Right lobe of liver (tissue), 6 donors: Measurements from ENCODE around the gene SLC4A5. TPM values are rescaled to one million over a fixed set of nuclear protein-coding genes. Genes with fewer than 3 reads are reported as not detected.

Source experiments
- ATAC-seq, 4 donors: fragments of 200-7000 bp; cut with Tn5 transposase; one replicate each; pipeline ENCODE4 v1.9.1; 2020; ENCODE audit warnings: mild to moderate bottlenecking in 4 of 4, moderate library complexity in 4 of 4
- DNase-seq, 3 donors: peaks; one replicate each; pipeline ENCODE4 v3.0.0-alpha.2; 2020
- H3K27ac ChIP-seq, 3 donors: fragments of 200-600 bp; one replicate each; pipeline ENCODE4 v1.8.0; 2022
- H3K27me3 ChIP-seq, 2 donors: fragments of 200-600 bp; one replicate each; pipeline ENCODE4 v1.8.0; 2022
- H3K36me3 ChIP-seq, 4 donors: fragments of 200-600 bp; sonication (generic) in 1 of 4; one replicate each; pipeline versions ENCODE4 v1.5.1 to v1.8.0; 2017 to 2022; ENCODE audit warnings: control low read depth in 1 of 4
- H3K4me1 ChIP-seq, 4 donors: fragments of 200-600 bp; sonication (generic) in 1 of 4; one replicate each; pipeline versions ENCODE4 v1.5.1 to v1.8.0; 2017 to 2022; ENCODE audit warnings: control low read depth in 1 of 4
- H3K4me3 ChIP-seq, 3 donors: fragments of 200-600 bp; one replicate each; pipeline ENCODE4 v1.8.0; 2022
- H3K9me3 ChIP-seq, 4 donors: fragments of 200-600 bp; sonication (generic) in 1 of 4; one replicate each; pipeline versions ENCODE4 v1.5.1 to v1.8.0; 2017 to 2022; ENCODE audit warnings: control low read depth in 1 of 4
- POLR2A ChIP-seq: fragments of 450-650 bp; IDR thresholded peaks from one replicate; pipeline ENCODE4 v1.6.1; 2017; ENCODE audit warnings: antibody characterized with exemption, mild to moderate bottlenecking
- WGBS: methylation state at CpG from one replicate; pipeline ENCODE4 v1.1.6; 2018; ENCODE audit warnings: low coverage, low lambda C conversion rate; ENCODE audit not compliant: insufficient coverage; ENCODE audit errors: missing lambda C conversion rate; 5-methylcytosine and 5-hydroxymethylcytosine counted together
- intact Hi-C, 2 donors: fragments of 100-400 bp; cut with DNase I; formaldehyde crosslinking; loops; one replicate each; pipeline versions ENCODE4 v1.11.2 to v1.14.1; 2022
- total RNA-seq, 6 experiments: library from RNA; depleted of rRNA in 2 of 6; stranded (reverse); fragments of >200 nt in 2 of 6; fragmentation: NEBNext Ultra II Directional in 3 of 6; extraction: Animal tissue kit (Norgen Biotek cat#: 25700) in 3 of 6; gene quantifications; one replicate each; pipeline versions ENCODE4 v1.1.0 to v1.2.4, GENCODE V29; 2016 to 2023
- TF ChIP-seq, protein P1 (sequence below), 4 donors: fragments of 200-600 bp in 3 of 4; fragments of 450-650 bp in 1 of 4; IDR thresholded peaks; one replicate each; pipeline versions ENCODE4 v1.5.1 to v1.8.0; 2016 to 2022; ENCODE audit warnings: antibody characterized with exemption in 4 of 4, mild to moderate bottlenecking in 2 of 4
- donor health status: DM: no; HTN: yes; CAD: no.
- donor health status: DM: no; HTN: no; CAD: no.
- donor health status: DM: no; HTN: no; CAD: no.
- donor health status: DM: no; HTN: yes; CAD: no.
- donor health status: DM: no; HTN: yes; CAD: no.

Gene SLC4A5
- total RNA-seq, 6 experiments from 2014 or later = 0.12 to 1.2 (median 0.68) TPM

DNA sequence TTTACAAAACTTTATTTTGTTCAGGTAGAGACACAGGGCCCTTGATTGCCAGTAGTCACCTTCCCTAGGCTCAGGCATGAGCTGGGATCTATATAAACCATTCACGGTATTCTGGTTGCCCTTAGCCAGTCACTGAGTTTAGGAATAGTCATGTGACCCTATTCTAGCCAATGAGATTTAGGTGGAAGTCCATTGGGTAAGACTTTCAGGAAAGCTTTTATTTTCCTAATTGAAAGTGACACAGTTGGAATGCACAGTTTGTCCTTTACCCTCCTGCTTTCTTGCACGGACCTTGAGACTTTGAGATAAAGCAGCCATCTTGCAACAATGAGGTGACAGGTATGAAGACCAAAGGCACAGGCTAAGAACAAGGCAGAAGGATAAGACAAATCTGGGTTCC is 21.5 kb downstream of the SLC4A5 start:
- peaks cover 0 to 5% (median 0%) of the 10 kb centered on the region in 4 donors for H3K4me1 ChIP-seq
- H3K27me3 ChIP-seq = no peaks in the 10 kb centered on the region
- H3K4me3 ChIP-seq = no peak overlapping the region
- no peaks in the 10 kb centered on the region for H3K36me3 ChIP-seq
- no peak for ATAC-seq
- H3K27ac ChIP-seq = no peak overlapping the region
- WGBS = 100% methylated on average over 1 of the region's 2 CpGs
- no peaks in the 10 kb centered on the region for H3K9me3 ChIP-seq
- no peak for DNase-seq
- intact Hi-C loops = no loop called here
- no peak for TF ChIP-seq POLR2A
- TF ChIP-seq, protein P1, sequence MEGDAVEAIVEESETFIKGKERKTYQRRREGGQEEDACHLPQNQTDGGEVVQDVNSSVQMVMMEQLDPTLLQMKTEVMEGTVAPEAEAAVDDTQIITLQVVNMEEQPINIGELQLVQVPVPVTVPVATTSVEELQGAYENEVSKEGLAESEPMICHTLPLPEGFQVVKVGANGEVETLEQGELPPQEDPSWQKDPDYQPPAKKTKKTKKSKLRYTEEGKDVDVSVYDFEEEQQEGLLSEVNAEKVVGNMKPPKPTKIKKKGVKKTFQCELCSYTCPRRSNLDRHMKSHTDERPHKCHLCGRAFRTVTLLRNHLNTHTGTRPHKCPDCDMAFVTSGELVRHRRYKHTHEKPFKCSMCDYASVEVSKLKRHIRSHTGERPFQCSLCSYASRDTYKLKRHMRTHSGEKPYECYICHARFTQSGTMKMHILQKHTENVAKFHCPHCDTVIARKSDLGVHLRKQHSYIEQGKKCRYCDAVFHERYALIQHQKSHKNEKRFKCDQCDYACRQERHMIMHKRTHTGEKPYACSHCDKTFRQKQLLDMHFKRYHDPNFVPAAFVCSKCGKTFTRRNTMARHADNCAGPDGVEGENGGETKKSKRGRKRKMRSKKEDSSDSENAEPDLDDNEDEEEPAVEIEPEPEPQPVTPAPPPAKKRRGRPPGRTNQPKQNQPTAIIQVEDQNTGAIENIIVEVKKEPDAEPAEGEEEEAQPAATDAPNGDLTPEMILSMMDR (IDR thresholded peaks at IDR 0.05) = no peak

DNA sequence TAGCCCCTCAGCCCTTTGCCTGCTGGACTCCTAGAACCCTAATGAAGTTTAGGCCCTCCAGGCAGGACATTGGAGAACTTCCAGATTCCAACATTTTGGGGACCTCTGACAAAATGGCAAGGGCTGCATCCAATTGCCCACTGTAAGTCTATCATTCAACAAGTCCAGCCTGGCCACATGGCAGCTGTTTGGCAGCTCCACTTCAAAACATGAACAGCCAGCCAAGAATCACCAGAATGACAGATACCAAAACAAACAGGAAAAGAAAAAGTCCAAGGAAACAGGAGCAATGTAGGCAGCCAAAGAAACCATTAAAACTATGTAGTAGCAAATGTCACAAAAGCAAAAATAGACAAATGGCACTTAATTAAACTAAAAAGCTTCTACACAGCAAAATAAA is 25.5 kb downstream of the SLC4A5 start:
- TF ChIP-seq POLR2A = no peak
- TF ChIP-seq, protein P1 (IDR thresholded peaks at IDR 0.05) = no peak
- Histone ChIP-seq H3K4me3 (no peak overlapping the region), H3K27me3 (no peaks in the 10 kb centered on the region), H3K36me3 (no peaks in the 10 kb centered on the region), H3K27ac (no peak overlapping the region), H3K4me1 (peaks cover 0 to 5% (median 0%) of the 10 kb centered on the region in 4 donors), H3K9me3 (no peaks in the 10 kb centered on the region)
- DNase-seq = peak in 1 of 3 donors; percentile 22
- intact Hi-C loops = no loop called here
- peak in 3 of 4 donors; percentile 49 to 86 (median 68) for ATAC-seq

DNA sequence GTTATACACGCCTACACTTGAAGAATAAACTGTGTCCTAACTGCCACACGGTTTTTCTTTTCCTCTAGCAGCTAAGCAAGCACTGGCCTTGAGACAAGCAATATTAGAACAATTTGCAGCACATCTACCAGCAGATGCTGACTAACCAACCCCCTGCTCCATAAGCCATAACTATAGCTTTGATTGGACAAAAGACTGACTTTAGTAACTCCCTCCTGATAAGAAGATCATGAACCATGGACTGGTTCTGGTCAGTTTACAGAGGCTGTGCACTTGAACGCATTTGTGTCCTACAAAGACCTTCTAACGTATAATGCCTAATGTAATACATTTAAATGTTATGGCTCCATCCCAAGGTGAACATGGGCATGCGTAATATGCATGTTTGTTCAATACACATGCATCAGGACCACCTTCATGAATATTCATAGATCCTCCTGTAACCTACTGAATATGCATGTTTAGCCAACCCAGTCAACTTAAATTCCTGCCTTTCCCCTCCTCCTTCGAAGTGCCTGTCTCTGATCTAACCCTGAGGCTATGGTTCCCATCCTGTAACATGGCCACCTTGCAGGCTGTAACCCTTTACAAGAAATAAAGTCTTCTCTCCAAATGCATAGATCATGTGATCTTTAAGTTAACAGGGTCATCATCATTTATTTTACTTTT is 26.5 kb downstream of the SLC4A5 start:
- no peak for DNase-seq
- H3K4me3 ChIP-seq = no peak overlapping the region
- H3K27ac ChIP-seq = no peak overlapping the region
- no peaks in the 10 kb centered on the region for H3K9me3 ChIP-seq
- 42% methylated on average over 6 of the region's 6 CpGs for WGBS
- no peaks in the 10 kb centered on the region for H3K36me3 ChIP-seq
- intact Hi-C loops = no loop called here
- H3K4me1 ChIP-seq = peaks cover 0 to 5% (median 0%) of the 10 kb centered on the region in 4 donors
- no peaks in the 10 kb centered on the region for H3K27me3 ChIP-seq
- TF ChIP-seq, protein P1 (IDR thresholded peaks at IDR 0.05) = no peak
- TF ChIP-seq POLR2A = no peak
- peak in 1 of 4 donors; percentile 32 for ATAC-seq

DNA sequence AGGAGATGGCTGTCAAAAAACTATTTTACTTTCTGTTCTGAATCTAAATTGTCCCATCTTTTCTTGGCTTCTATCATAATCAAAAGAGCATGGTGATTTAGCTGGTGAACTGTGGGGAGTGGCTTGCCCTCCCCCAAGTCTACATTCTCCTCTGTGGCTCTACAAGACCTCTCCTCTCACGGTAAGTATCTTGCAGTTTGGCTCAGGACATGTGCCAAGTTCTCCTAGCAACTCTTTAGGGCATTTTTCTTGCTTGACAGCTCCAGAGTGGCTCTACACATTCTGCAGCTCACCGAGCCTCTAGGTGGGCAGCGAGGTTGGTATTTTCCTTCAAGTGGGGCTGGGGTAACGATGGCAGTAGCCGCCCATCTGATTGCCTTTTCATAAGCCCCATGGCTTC is 29.1 kb downstream of the SLC4A5 start:
- Histone ChIP-seq H3K9me3 (no peaks in the 10 kb centered on the region), H3K27ac (no peak overlapping the region), H3K4me3 (no peak overlapping the region), H3K4me1 (peaks cover 0 to 5% (median 0%) of the 10 kb centered on the region in 4 donors), H3K27me3 (no peaks in the 10 kb centered on the region), H3K36me3 (no peaks in the 10 kb centered on the region)
- intact Hi-C loops = no loop called here
- 52% methylated on average over 2 of the region's 5 CpGs for WGBS
- no peak for ATAC-seq
- TF ChIP-seq POLR2A = no peak
- TF ChIP-seq, protein P1 (IDR thresholded peaks at IDR 0.05) = no peak
- no peak for DNase-seq
